Measurements from ENCODE around the gene CDIPT.
"Not testable (repeated sequence)": the region's sequence is repeated elsewhere in the genome, so short reads cannot be mapped to it uniquely, and the experiment has no call there.

Gene CDIPT

GRCh38 chr16:29862884-29863668 lies at the start of gene CDIPT:
Gene CDIPT (minus strand): TSS chr16:29863226. CDS start chr16:29862857, 369 bp downstream.
- DNase-seq = peak; percentile 82 to 89

- DNase-seq = no peak
These were observed 49.1 kb upstream of the CDIPT start for GRCh38 chr16:29912087-29912486.

- no peak for DNase-seq
These were observed 48.6 kb upstream of the CDIPT start for GRCh38 chr16:29911676-29912010.

GRCh38 chr16:29910819-29911675 lies 48.0 kb upstream of the CDIPT start:
- DNase-seq = no peak

- not testable (repeated sequence) for DNase-seq
These were observed 46.8 kb upstream of the CDIPT start for GRCh38 chr16:29909851-29910250.

- DNase-seq = peak in 1 of 2 experiments; percentile 11
These were observed 46.4 kb upstream of the CDIPT start for GRCh38 chr16:29909391-29909790.

- DNase-seq = no peak
These were observed 45.7 kb upstream of the CDIPT start for GRCh38 chr16:29908719-29909220.

GRCh38 chr16:29907973-29908372 lies 44.9 kb upstream of the CDIPT start:
- DNase-seq = no peak

- DNase-seq = no peak
These were observed 43.7 kb upstream of the CDIPT start for GRCh38 chr16:29906520-29907244.

GRCh38 chr16:29905668-29906067 lies 42.6 kb upstream of the CDIPT start:
- no peak for DNase-seq

- no peak for DNase-seq
These were observed 41.9 kb upstream of the CDIPT start for GRCh38 chr16:29904947-29905346.

GRCh38 chr16:29903590-29903989 lies 40.6 kb upstream of the CDIPT start:
- DNase-seq = no peak

GRCh38 chr16:29901607-29901945 lies 38.5 kb upstream of the CDIPT start:
- DNase-seq = no peak

GRCh38 chr16:29900888-29901606 lies 38.0 kb upstream of the CDIPT start:
- no peak for DNase-seq

GRCh38 chr16:29900102-29900887 lies 37.3 kb upstream of the CDIPT start, which contains the start of gene ASPHD1:
Gene ASPHD1 (plus strand): TSS chr16:29900488. CDS start chr16:29900972, 484 bp downstream.
- peak; percentile 22 to 29 for DNase-seq

- peak; percentile 48 to 60 for DNase-seq
These were observed 36.6 kb upstream of the CDIPT start, which contains the start of gene SEZ6L2 for GRCh38 chr16:29899516-29900101. Gene SEZ6L2 (minus strand): TSS chr16:29899550. CDS start chr16:29899019, 531 bp downstream.

- no peak for DNase-seq
These were observed 35.9 kb upstream of the CDIPT start for GRCh38 chr16:29898804-29899515.

- DNase-seq = no peak
These were observed 35.2 kb upstream of the CDIPT start for GRCh38 chr16:29898135-29898803.

GRCh38 chr16:29897333-29897732 lies 34.3 kb upstream of the CDIPT start:
- DNase-seq = no peak

GRCh38 chr16:29896841-29897240 lies 33.8 kb upstream of the CDIPT start:
- no peak for DNase-seq

All from Kasumi-1 (cell line).